Measurements from ENCODE around the gene DOK6.

DNA sequence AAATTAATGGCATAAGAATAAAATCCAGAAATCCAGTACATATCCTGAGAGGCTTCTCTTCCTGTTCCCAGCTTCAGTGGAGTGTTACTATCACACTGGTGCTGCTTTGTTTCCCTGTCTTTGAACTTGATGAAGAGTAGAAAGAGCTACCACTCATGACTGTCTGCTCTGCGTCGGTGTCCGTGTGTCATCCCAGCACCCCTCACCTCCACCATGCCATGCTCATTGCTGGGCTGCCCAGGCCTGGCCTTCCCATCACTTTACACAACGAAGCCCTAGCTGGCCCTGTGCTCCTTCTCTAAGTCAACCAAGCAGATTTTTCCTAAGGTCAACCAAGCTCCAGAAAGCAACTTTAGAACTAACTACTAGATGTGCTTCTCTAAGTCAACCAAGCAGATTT is 215.4 kb downstream of the DOK6 start:
- no peak for TF ChIP-seq POLR2AphosphoS5 (IDR thresholded peaks at IDR 0.05)
- TF ChIP-seq, protein P1, sequence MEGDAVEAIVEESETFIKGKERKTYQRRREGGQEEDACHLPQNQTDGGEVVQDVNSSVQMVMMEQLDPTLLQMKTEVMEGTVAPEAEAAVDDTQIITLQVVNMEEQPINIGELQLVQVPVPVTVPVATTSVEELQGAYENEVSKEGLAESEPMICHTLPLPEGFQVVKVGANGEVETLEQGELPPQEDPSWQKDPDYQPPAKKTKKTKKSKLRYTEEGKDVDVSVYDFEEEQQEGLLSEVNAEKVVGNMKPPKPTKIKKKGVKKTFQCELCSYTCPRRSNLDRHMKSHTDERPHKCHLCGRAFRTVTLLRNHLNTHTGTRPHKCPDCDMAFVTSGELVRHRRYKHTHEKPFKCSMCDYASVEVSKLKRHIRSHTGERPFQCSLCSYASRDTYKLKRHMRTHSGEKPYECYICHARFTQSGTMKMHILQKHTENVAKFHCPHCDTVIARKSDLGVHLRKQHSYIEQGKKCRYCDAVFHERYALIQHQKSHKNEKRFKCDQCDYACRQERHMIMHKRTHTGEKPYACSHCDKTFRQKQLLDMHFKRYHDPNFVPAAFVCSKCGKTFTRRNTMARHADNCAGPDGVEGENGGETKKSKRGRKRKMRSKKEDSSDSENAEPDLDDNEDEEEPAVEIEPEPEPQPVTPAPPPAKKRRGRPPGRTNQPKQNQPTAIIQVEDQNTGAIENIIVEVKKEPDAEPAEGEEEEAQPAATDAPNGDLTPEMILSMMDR (IDR thresholded peaks at IDR 0.05): no peak
